Caco-2 (cell line): ENCODE measurements around the gene CATSPER3. TPM values are rescaled to one million over a fixed set of nuclear protein-coding genes. Genes with fewer than 3 reads are reported as not detected.

Source experiments
- BruUV-seq: library from RNA; stranded (reverse); fragments of 400-500 nt; replicated peaks from 2 replicates; lab custom pipeline; 2021; lab: Mats Ljungman, UMichigan
- CTCF ChIA-PET: fragments of 300-600 bp; sonication (Branson Sonifier 250); formaldehyde crosslinking; loops from one replicate; lab custom pipeline; 2022; ENCODE audit warnings: antibody characterized with exemption; lab: Charles Lee
- POLR2A ChIA-PET: fragments of 300-600 bp; sonication (Branson Sonifier 250); formaldehyde crosslinking; loops from one replicate; lab custom pipeline; 2022; ENCODE audit warnings: antibody characterized with exemption; lab: Charles Lee
- DNase-seq, 2 experiments: peaks; one replicate each; pipeline versions ENCODE4 v3.0.0 to v3.0.0-alpha.2; 2020 to 2022
- H3K27me3 ChIP-seq: replicated peaks from 2 replicates; pipeline ENCODE4 v1.6.0; 2011; ENCODE audit warnings: low read length; ENCODE audit not compliant: control insufficient read depth, insufficient read depth
- H3K36me3 ChIP-seq: 2 replicates; pipeline ENCODE4 v1.5.1; 2011; ENCODE audit warnings: low read length; ENCODE audit not compliant: control insufficient read depth, insufficient read depth
- H3K4me1 ChIP-seq: fragments of 250-450 bp; sonication (Bioruptor Pico); 2 replicates; pipeline ENCODE4 v1.5.1; 2020; ENCODE audit warnings: mild to moderate bottlenecking
- H3K4me3 ChIP-seq: 2 replicates; pipeline ENCODE4 v1.5.1; 2011; ENCODE audit warnings: low read depth, mild to moderate bottlenecking, control low read depth, low read length
- H3K9me3 ChIP-seq: fragments of 250-450 bp; sonication (Bioruptor Pico); 2 replicates; pipeline ENCODE4 v1.5.1; 2020; ENCODE audit warnings: mild to moderate bottlenecking, moderate library complexity
- H3K27ac Mint-ChIP-seq: one replicate; pipeline ENCODE4 v1.8.0; 2022; ENCODE audit warnings: mixed read lengths; ENCODE audit not compliant: unreplicated experiment
- H3K27me3 Mint-ChIP-seq: one replicate; pipeline ENCODE4 v1.8.0; 2022; ENCODE audit warnings: mixed read lengths; ENCODE audit not compliant: insufficient read depth, unreplicated experiment
- H3K36me3 Mint-ChIP-seq: one replicate; pipeline ENCODE4 v1.8.0; 2022; ENCODE audit warnings: mild to moderate bottlenecking, mixed read lengths; ENCODE audit not compliant: insufficient read depth, unreplicated experiment
- H3K4me1 Mint-ChIP-seq: one replicate; pipeline ENCODE4 v1.8.0; 2022; ENCODE audit warnings: low read depth, mixed read lengths; ENCODE audit not compliant: unreplicated experiment
- H3K4me3 Mint-ChIP-seq: one replicate; pipeline ENCODE4 v1.8.0; 2022; ENCODE audit warnings: mild to moderate bottlenecking, moderate library complexity, mixed read lengths; ENCODE audit not compliant: unreplicated experiment
- H3K9me3 Mint-ChIP-seq: one replicate; pipeline ENCODE4 v1.8.0; 2022; ENCODE audit warnings: mixed read lengths; ENCODE audit not compliant: unreplicated experiment
- CTCF ChIP-seq, 2 experiments: fragments of 200-600 bp in 1 of 2; IDR thresholded peaks; 1 replicate in 1 of 2; 2 replicates in 1 of 2; pipeline versions ENCODE4 v1.5.1 to v1.8.0; 2011 to 2022; ENCODE audit warnings: antibody characterized with exemption in 1 of 2, control low read depth in 1 of 2, inconsistent platforms in 1 of 2, low read depth in 1 of 2, low read length in 1 of 2, mild to moderate bottlenecking in 1 of 2, moderate library complexity in 1 of 2; ENCODE audit not compliant: insufficient read depth in 1 of 2, severe bottlenecking in 1 of 2, unreplicated experiment in 1 of 2
- intact Hi-C: fragments of 100-400 bp; cut with micrococcal nuclease; formaldehyde crosslinking; loops from one replicate; pipeline ENCODE4 v1.10.0; 2022; ENCODE audit not compliant: unreplicated experiment
- total RNA-seq: library from RNA; stranded (reverse); gene quantifications from 2 replicates; pipeline ENCODE4 v1.2.3, GENCODE V29; 2022

CATSPER3 gene
- total RNA-seq, 1 experiment from 2014 or later, result 0.61 TPM

- H3K27me3 Mint-ChIP-seq, result no peaks in the 10 kb centered on the region
- BruUV-seq, result no TSS peak
- ChIA-PET POLR2A (interaction anchor here (0.5 kb wide), 1 partner anchor 16 kb away, joined by 3 read pairs; no protein-coding TSS in a partner anchor), CTCF (no interaction called here)
- no peaks in the 10 kb centered on the region for H3K36me3 ChIP-seq
- peaks cover 10% of the 10 kb centered on the region for H3K36me3 Mint-ChIP-seq
- no peaks in the 10 kb centered on the region for H3K9me3 Mint-ChIP-seq
- peaks cover 35% of the 10 kb centered on the region for H3K4me1 ChIP-seq
- H3K27me3 ChIP-seq, result no peaks in the 10 kb centered on the region
- no peak for DNase-seq
- peak overlapping the region; percentile 95 for H3K27ac Mint-ChIP-seq
- H3K4me1 Mint-ChIP-seq, result peaks cover 26% of the 10 kb centered on the region
- H3K4me3 Mint-ChIP-seq, result no peak overlapping the region
- no peaks in the 10 kb centered on the region for H3K9me3 ChIP-seq
- TF ChIP-seq CTCF (IDR thresholded peaks at IDR 0.05; ENCODE audit: insufficient read depth in 1 of 2, low read depth in 1 of 2, low read length in 1 of 2, severe bottlenecking in 1 of 2, unreplicated experiment in 1 of 2), result no peak
- H3K4me3 ChIP-seq, result no peak overlapping the region
- intact Hi-C loops, result no loop called here
Observed at GRCh38 chr5:135048930-135049329, 81.2 kb downstream of the CATSPER3 start.

- Histone ChIP-seq H3K36me3 (no peaks in the 10 kb centered on the region), H3K27me3 (no peaks in the 10 kb centered on the region), H3K4me3 (no peak overlapping the region), H3K9me3 (no peaks in the 10 kb centered on the region), H3K4me1 (peaks cover 42% of the 10 kb centered on the region)
- CTCF ChIA-PET, result no interaction called here
- Mint-ChIP-seq H3K4me3 (no peak overlapping the region), H3K4me1 (peaks cover 33% of the 10 kb centered on the region), H3K9me3 (no peaks in the 10 kb centered on the region), H3K27me3 (no peaks in the 10 kb centered on the region), H3K36me3 (peaks cover 10% of the 10 kb centered on the region), H3K27ac (no peak overlapping the region)
- intact Hi-C loops, result no loop called here
- DNase-seq, result no peak
- POLR2A ChIA-PET, result no interaction called here
- BruUV-seq, result no TSS peak
- no peak for TF ChIP-seq CTCF (IDR thresholded peaks at IDR 0.05; ENCODE audit: insufficient read depth in 1 of 2, low read depth in 1 of 2, low read length in 1 of 2, severe bottlenecking in 1 of 2, unreplicated experiment in 1 of 2)
Observed at GRCh38 chr5:135050244-135050767, 82.6 kb downstream of the CATSPER3 start.

GRCh38 chr5:135051399-135051798 lies 83.7 kb downstream of the CATSPER3 start:
- DNase-seq, result no peak
- H3K4me3 Mint-ChIP-seq, result no peak overlapping the region
- H3K4me1 Mint-ChIP-seq, result peaks cover 31% of the 10 kb centered on the region
- BruUV-seq, result no TSS peak
- intact Hi-C loops, result no loop called here
- CTCF ChIA-PET, result no interaction called here
- Histone ChIP-seq H3K4me1 (peaks cover 40% of the 10 kb centered on the region), H3K9me3 (no peaks in the 10 kb centered on the region), H3K27me3 (no peaks in the 10 kb centered on the region), H3K36me3 (no peaks in the 10 kb centered on the region), H3K4me3 (no peak overlapping the region)
- TF ChIP-seq CTCF (IDR thresholded peaks at IDR 0.05; ENCODE audit: insufficient read depth in 1 of 2, low read depth in 1 of 2, low read length in 1 of 2, severe bottlenecking in 1 of 2, unreplicated experiment in 1 of 2), result no peak
- peak overlapping the region; percentile 37 for H3K27ac Mint-ChIP-seq
- peaks cover 10% of the 10 kb centered on the region for H3K36me3 Mint-ChIP-seq
- no peaks in the 10 kb centered on the region for H3K27me3 Mint-ChIP-seq
- POLR2A ChIA-PET, result no interaction called here
- H3K9me3 Mint-ChIP-seq, result no peaks in the 10 kb centered on the region
